AG08396 (cell line): Measurements from ENCODE around the gene BLTP2.
"Not testable (repeated sequence)": the region's sequence is repeated elsewhere in the genome, so short reads cannot be mapped to it uniquely, and the experiment has no call there.

Experiments
- DNase-seq: peaks from one replicate; pipeline ENCODE4 v3.0.0; 2012; ENCODE audit warnings: low spot score, mixed read lengths

BLTP2 gene

DNA sequence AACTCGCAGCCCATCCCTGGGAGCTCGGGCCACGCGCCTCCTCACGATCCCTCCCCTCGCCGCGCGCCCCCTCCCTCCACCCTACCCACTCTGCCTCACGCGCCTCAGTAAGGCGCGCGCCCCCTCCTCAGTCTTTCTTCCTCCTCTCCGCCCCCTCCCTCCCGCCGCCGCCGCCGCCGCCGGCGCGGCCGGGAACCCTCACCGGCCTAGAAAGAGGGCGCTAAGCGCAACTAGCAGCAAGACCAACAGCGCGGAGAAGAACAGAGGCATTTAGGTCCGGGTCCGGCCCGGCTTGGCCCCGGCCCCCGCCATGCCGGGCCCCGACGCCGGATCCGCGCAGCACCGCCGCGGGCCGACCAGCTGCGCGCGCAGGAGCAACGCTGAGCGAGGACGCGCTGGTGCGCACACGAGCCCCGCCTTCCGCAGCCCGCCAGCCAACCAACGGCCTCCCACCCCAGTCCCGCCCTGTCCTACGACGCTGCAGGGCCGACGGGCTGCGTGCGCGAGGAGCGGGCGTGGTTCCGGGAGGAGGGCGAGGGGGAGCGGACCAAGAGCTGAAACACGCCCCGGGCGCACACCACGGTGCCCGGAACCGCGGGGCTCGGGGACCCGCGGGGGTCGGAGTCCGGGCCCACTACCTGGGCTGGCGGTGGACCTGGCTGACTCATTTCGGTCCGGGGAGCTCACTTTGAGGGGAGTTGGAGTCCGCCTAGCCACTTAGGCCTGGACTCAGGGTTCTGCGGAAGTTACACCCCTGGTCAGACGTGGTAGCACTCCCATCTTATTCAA is at the start of gene BLTP2:
BLTP2 (minus strand) TSS at position 372 of the 789 bp plus-strand sequence; CDS start at position 270, 102 bp downstream.
- DNase-seq, result peak; percentile 100

DNA sequence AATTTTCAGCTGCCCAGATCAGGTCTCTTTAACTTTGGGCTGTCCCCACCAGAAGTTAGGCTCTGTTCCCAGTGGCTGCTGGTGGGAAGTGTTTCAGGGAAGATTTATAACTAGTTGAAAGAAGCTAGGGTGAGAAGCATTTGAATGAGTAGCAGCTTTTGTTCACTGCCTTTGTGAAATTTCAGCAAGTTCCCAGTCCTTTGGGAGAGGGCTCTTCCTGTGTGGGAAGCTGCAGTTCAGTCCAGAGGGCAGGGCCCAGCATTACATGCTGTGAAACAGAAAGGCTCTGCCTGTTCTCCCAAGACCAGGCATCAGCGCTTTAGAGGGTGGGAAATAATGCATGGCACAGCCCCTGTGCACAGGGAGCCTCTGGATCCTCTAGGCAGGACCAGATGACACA is 48.9 kb upstream of the BLTP2 start:
- no peak for DNase-seq

DNA sequence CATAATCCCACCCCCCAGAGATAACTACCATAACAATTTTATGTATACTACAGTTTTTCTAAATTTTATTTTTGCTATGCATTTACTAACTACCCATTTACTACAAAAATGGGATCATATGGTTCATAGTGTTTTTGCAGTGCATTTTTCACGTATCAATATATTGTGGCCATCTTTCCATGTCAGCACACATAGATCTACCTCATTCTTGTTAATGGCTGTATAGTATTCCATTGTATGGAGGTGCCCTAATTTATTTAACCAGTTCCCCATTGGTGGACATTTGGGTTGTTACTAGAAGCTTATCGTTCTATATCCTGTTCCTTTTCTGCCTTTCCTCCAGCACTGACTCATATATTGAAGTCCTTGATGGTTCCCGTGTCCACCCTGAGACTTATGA is 44.1 kb upstream of the BLTP2 start:
- DNase-seq, result no peak

DNA sequence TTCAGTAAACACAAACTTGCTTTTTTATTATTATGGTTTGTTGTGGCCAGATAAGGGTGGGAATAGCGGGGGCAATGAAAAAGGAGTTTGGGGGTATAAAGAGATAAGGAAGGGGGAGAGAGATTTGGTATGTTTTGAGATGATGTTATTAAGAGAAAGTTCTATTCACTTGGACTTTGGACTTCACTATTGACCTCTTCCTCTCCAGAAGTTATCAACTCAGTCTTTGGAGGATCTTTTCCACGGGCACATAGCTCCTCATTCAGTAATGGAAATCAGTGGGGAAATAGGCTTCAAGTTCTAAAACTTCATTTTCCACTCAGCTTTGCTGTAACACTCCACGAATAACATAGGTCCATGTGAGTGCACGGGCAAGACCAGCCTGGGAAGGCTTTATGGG is 43.5 kb upstream of the BLTP2 start:
- no peak for DNase-seq

DNA sequence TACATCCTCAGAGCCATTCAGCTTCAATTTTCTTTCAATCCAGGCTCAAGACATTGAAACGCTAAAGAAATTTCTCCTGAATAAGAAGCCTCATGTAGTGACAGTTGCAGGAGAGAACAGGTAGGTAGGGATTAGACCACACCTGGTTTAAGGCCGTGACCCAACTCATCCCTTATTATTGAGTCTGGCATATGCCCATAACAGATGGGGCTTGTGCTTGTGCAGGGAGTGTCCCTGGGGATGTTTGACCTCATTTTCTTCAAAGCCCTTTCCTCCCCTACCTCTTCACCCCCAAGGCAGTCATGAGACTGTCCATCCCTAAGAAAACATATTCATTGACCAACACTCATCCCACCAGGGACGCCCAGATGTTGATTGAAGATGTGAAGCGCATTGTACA is 41.3 kb upstream of the BLTP2 start:
- no peak for DNase-seq

DNA sequence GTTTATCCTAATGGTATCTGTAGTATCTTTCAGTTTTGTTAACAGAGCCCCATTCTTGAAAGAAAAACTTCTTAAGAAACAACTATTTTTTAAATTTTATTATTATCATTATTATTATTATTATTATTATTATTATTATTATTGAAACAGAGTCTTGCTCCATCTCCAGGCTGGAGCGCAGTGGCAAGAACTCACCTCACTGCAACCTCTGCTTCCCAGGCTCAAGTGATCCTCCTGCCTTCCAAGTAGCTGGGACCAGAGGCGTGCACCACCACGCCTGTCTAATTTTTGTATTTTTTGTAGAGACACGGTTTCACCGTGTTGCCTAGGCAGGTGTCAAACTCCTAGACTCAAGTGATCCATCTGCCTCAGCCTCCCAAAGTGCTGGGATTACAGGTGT is 40.4 kb upstream of the BLTP2 start:
- DNase-seq, result no peak

DNA sequence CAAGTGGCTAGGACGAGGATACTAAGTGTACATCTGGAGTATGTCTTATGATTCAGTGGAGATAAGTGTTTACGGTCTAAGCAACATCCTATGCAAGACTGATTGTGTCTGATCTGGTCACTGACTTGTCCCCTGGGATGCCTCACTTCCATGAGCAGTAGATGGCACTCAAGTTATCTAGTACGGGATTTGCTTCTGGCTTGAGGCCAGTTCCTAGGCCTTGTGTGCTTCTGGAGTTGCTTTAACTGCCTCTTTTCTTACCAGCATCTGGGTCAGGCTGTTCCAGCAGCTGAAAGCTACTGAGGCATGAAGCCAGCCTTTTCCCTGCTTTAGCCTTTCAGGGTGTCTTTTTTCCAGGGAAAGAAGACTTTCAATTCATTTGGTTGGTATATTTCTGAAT is 40.0 kb upstream of the BLTP2 start:
- no peak for DNase-seq

DNA sequence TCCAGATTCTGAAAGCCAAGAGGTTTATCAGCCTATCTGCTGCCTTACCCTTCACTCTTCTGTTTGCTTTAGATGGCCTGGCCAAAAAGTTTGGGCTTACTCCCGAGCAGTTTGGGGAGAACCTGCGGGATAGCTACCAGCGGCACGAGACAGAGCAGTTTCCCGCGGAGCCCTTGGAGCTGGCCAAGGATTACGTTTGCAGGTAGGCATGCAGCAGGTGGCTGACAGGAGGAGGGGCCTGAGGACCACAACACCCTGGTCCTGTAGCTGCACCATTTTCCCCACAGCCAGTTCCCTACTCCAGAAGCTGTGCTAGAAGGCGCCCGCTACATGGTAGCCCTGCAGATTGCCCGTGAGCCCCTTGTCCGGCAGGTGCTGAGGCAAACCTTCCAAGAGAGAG is 37.7 kb upstream of the BLTP2 start:
- DNase-seq, result no peak

DNA sequence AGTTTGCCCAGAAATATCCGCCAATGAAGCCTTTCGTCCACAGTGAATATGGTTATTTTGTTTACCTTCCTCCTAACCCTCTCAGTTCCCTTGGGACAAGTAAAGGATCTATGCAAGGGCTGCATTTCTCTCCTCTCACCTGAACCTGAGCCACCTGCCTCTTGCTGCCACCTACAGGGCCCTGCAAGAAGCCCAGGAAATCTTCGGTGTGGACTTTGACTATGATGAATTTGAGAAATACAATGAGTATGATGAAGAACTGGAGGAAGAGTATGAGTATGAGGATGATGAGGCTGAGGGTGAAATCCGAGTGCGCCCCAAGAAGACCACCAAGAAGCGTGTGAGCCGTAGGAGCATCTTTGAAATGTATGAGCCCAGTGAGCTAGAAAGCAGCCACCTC is 31.0 kb upstream of the BLTP2 start:
- no peak for DNase-seq

DNA sequence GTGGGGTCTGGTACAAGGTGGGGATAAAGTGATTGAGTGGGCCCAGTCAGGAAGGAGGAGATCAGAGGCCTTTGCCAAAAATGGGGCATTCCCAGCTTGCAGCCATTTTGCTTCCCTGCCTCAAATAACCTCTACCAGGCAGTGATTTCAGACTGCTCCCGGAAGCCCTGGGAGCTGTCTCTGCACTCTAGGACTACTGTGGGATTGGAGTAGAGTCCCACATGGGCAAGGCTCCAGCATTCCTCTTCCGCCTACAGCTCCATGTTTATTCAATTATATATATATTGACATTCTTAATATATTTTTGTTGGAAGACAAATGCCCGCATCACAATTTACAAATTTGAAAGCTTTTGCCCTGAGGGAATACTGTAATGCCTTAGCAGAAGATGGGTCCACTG is 30.5 kb upstream of the BLTP2 start:
- no peak for DNase-seq

DNA sequence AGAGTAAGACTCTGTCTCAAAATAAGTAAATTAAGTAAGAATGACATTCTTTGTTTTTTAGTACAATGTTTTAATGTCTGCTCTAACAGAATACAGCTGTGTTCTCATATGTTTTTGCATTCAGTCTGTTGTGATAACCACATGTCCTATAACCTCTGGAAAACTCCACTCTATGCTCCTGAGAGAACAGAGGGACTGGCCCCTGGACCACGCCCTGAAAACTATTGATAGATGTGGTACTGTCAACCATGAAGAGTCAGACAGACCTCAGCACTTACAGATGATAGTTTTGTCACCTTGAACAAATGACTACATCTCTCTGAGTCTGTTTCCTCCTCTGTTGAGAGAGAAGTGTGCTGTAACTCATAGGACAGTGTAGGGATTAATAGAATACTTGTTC is 25.0 kb upstream of the BLTP2 start:
- DNase-seq, result no peak

DNA sequence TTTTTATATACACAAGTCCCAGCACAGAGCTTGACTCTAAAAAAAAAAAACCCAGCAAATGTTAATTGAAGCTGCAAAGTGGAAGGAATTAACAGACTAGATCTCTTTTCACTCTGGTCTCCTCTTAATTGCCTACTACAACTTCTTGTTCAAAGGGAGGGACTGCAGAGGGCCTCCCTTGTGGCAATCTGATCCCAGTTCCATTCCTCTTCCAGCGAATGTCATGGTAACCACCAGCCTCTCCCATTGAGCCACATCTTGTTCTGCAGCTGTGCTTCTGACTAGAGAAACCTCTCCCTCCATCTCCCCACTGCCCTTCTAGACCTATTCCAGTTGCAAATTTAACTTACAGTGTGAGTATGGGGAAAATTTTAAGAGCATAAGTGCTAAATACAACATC is 22.9 kb upstream of the BLTP2 start:
- no peak for DNase-seq

DNA sequence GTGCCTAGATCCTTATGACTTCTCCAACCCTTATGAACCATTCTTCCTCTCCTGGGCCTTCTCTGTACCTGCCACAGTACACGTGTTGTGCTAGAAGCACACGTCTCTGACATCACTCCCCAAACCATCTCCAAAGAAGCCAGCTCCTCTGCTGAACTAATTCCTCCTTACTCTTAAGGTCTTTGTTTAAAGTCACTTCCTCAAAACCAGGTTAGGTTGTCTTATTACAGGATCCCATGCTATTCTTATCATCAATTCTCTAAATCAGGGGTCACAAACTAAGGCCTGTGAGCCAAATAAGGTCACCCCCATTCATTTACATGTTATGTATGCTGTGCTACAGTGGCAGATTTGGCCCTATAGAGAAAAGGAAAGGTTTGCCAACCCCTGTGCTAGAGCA is 21.0 kb upstream of the BLTP2 start:
- no peak for DNase-seq

DNA sequence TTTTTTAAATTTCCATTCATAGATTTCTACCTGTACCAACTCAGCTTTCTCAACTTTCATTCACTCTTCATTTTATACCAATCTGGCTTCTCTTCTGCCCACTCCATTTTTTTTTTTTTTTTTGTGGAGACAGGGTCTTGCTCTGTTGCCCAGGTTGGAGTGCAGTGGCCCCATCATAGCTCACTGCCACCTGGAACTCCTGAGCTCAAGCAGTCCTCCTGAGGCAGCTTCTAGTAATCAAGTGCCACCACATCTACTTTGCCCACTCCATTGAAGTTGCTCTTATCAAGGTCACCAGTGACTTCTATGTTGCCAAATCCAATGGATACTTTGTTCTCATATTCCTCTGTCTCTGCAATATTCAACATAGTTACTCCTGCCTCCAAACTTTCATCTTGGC is 18.8 kb upstream of the BLTP2 start:
- DNase-seq, result no peak

DNA sequence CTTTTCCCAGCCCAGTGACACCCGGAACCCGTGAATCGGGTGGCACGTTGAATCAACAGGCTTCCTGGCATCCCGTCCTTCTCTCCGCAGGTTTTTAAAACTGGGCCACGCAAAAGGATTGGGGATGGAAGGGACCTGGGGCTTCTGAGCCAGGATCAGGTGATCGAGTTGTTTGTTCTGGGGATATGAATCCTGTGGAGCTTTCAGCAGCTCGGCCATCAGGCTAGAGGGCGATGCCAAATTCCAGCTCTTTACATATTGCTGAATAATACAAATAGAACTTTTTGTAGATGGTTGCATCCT is 17.5 kb upstream of the BLTP2 start:
- DNase-seq, result no peak

DNA sequence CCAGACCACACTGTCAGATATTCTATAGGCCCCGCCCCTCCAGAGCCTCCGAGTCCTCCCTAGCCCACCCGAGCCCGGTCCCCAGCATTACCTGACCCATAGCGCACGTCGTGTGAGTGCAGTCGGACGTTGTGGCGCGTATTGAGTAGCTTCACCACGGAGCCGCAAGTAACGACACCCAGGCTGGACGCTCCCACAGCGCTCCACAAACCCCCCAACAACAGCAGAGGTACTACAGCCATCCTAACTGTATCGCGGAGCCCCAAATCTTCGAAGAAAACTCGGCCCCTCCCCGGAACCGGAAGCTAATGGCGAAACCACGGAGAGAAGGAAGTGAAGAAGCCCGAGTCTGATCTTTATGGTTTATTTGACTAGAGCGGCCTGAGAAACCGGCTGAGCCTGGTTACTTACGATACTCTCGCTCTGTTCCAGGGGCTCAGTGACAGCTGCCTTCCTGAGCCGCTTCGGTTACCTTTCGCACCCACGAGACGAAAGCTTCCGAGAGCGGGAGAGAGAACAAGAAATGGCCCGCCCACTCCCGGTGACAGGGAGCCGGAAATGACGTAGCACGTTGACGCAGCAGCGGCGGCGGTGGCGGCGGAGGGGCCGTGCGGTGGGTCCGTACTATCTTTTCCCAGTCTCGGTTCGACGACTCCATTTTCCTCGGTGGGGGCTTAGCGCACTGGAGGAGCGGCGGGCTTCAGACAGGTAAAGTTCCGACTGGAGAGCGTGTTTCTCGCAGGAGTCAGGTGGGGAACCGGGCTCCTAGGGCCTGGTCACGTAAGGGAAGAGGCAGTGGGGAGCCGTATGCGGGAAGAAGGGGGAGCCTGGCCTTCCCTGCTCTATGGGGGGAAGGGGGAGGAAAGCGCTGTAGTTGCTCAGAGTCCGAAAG is 16.9 kb upstream of the BLTP2 start, which contains the start of the genes SDF2 and SUPT6H:
SDF2 (minus strand) TSS at position 272 of the 892 bp plus-strand sequence; CDS start at position 242, 30 bp downstream.
SUPT6H (plus strand) TSS at position 571 of the 892 bp plus-strand sequence. CDS start 11,197 bp downstream, outside the sequence.
- peak; percentile 94 for DNase-seq

DNA sequence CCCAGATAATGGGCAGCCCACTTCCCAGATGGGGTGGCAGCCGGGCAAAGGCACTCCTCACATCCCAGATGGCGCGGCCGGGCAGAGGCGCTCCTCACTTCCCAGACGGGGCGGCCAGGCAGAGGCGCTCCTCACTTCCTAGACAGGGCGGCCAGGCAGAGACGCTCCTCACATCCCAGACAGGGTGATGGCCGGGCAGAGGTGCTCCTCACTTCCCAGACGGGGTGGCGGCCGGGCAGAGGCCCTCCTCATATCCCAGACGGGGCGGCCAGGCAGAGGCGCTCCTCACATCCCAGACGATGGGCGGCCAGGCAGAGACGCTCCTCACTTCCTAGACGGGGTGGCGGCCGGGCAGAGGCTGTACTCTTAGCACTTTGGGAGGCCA is 14.5 kb upstream of the BLTP2 start:
- not testable (repeated sequence) for DNase-seq

DNA sequence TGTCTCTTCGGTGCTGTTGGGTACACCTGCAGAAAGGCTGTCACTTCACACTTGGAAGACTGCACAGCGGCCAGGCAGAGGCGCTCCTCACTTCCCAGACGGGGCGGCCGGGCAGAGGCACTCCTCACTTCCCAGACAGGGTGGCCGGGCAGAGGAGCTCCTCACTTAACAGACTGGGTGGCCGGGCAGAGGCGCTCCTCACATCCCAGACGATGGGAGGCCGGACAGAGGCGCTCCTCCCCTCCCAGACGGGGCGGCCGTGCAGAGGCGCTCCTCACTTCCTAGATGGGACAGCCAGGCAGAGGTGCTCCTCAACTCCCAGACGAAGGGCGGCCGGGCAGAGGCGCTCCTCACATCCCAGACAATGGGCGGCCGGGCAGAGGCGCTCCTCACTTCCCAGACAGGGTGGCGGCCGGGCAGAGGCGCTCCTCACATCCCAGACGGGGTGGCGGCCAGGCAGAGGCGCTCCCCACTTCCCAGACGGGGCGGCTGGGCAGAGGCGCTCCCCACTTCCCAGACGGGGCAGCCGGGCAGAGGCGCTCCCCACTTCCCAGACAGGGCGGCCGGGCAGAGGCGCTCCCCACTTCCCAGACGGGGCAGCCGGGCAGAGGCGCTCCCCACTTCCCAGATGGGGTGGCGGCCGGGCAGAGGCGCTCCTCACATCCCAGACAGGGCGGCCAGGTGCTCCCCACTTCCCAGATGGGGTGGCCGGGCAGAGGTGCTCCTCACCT is 14.0 kb upstream of the BLTP2 start:
- DNase-seq, result not testable (repeated sequence)

DNA sequence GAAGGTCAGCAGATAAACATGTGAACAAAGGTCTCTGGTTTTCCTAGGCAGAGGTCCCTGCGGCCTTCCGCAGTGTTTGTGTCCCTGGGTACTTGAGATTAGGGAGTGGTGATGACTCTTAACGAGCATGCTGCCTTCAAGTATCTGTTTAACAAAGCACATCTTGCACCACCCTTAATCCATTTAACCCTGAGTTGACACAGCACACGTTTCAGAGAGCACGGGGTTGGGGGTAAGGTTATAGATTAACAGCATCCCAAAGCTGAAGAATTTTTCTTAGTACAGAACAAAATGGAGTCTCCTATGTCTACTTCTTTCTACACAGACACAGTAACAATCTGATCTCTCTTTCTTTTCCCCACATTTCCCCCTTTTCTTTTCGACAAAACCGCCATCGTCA is 13.4 kb upstream of the BLTP2 start:
- DNase-seq, result not testable (repeated sequence)

DNA sequence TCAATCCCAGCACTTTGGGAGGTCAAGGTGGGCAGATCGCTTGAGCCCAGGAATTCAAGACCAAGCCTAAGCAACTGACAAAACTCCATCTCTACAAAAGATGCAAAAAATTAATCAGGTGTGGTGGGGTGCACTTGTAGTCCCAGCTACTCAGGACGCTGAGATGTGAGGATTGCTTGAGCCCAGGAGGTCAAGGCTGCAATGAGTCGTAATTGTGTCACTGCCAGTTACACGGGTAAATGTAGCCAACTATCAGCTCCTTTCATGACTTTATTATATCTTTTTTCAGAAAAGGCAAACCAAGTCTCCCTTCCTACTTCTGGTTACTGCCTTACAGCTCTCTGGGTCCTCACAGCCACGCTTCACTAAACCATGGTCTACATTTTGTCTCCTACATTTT is 12.8 kb upstream of the BLTP2 start:
- DNase-seq, result peak; percentile 33

DNA sequence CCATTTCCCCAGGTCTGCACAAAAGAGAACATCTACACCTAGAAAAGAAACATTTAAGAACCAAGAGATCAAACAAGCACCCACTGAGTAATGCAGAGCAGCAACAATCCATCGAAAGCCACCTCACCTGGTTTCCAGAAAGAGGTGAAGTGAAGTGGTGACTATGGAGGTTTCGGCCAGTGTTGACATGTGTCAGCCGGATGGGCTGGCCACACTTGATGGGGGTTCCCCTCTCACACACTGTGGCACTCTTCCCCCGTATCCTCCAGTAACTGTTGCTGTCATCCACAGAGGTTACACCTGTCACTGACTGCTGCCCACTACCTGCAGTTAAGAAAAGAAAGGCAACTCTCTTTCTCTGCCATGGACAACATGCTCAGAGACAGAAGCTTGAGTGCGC is 10.2 kb upstream of the BLTP2 start:
- no peak for DNase-seq

DNA sequence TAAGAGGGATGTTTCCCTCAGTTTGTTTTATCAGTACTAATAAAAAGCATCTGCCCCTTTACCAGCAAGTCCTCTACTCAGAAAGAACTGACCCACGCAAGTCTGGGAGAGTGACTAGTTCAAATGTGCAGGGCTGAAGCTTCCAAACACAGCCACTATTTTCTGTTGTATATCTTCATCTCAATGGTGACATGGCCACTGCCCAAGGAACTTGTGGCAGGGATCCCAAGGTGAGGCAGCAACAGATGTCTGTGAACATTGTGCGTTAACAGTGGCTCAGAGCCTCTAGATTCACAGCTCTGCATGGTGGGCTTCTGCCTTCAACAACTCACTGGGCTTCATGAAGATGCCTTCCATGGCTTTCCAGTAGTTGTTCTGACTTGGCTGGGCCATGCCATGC is 3.7 kb upstream of the BLTP2 start:
- DNase-seq, result no peak
